H1 (cell line): Measurements from ENCODE around the gene SDF2L1. TPM values are rescaled to one million over a fixed set of nuclear protein-coding genes. Genes with fewer than 3 reads are reported as not detected.
A peak's percentile ranks its signal among the peaks of the same experiment; 100 is the strongest.

ENCODE experiments used
- CHD1 ChIP-seq: IDR thresholded peaks from 2 replicates; pipeline ENCODE4 v1.6.1; 2012; ENCODE audit warnings: low read depth, low read length, improper control_type of control experiment
- EZH2 ChIP-seq: fragments of 200-600 bp; sonication (generic); IDR thresholded peaks from 2 replicates; pipeline ENCODE4 v1.7.1; 2012; ENCODE audit warnings: low read depth, mild to moderate bottlenecking, moderate library complexity, low read length, inconsistent platforms; ENCODE audit not compliant: severe bottlenecking
- RAD21 ChIP-seq, 2 experiments: IDR thresholded peaks in 1 of 2; conservative IDR thresholded peaks in 1 of 2; 2 replicates each; pipeline ENCODE4 v1.6.1; 2011; ENCODE audit warnings: low read depth in 2 of 2, low read length in 2 of 2, improper control_type of control experiment in 1 of 2, inconsistent platforms in 1 of 2, mild to moderate bottlenecking in 1 of 2, moderate library complexity in 1 of 2
- RNF2 ChIP-seq: fragments of 200-900, 300-1000 bp; sonication (generic); IDR thresholded peaks from 2 replicates; pipeline ENCODE4 v1.7.1; 2016; ENCODE audit warnings: borderline replicate concordance, low read depth, mild to moderate bottlenecking, antibody characterized with exemption, low read length; ENCODE audit not compliant: poor library complexity, severe bottlenecking; ENCODE audit errors: missing control alignments
- ZNF274 ChIP-seq: IDR thresholded peaks from 2 replicates; pipeline ENCODE4 v1.7.0; 2012; ENCODE audit warnings: low read length, borderline replicate concordance; ENCODE audit errors: extremely low read depth
- polyA plus RNA-seq, 7 experiments: library from polyadenylated mRNA; depleted of rRNA in 3 of 7; stranded (reverse) in 5 of 7; unstranded in 2 of 7; fragments of >200 nt in 5 of 7; fragments of 200-250 nt in 2 of 7; gene quantifications; 1 replicate in 5 of 7; 2 replicates in 1 of 7; 4 replicates in 1 of 7; pipeline versions ENCODE4 v1.2.1 to v1.2.3, GENCODE V29; 2011 to 2013; ENCODE audit warnings: missing spikeins in 2 of 7, mixed read lengths in 2 of 7
- total RNA-seq: library from RNA; stranded (reverse); fragmentation: NEBNext Ultra II Directional; extraction: Animal tissue kit (Norgen Biotek cat#: 25700); gene quantifications from 2 replicates; pipeline ENCODE4 v1.2.1, GENCODE V29; 2021
- TF ChIP-seq, protein P1 (sequence below): fragments of 300-600 bp; sonication (generic); IDR thresholded peaks from 2 replicates; pipeline ENCODE4 v1.7.1; 2012; ENCODE audit warnings: low read length, moderate library complexity, mild to moderate bottlenecking, inconsistent platforms; ENCODE audit not compliant: insufficient replicate concordance
- TF ChIP-seq, protein P2 (sequence below): IDR thresholded peaks from 2 replicates; pipeline ENCODE4 v1.6.1; 2012; ENCODE audit warnings: inconsistent platforms

Gene SDF2L1
- total and polyA plus RNA-seq, 2 of the 8 experiments (the other 6 are each of a cell fraction or from before 2014, with no cell fraction given): 51.1 to 59.6 TPM

GRCh38 chr22:21629255-21630149 lies 12.6 kb upstream of the SDF2L1 start, which contains the start of gene YDJC (continued):
- TF ChIP-seq, protein P1, sequence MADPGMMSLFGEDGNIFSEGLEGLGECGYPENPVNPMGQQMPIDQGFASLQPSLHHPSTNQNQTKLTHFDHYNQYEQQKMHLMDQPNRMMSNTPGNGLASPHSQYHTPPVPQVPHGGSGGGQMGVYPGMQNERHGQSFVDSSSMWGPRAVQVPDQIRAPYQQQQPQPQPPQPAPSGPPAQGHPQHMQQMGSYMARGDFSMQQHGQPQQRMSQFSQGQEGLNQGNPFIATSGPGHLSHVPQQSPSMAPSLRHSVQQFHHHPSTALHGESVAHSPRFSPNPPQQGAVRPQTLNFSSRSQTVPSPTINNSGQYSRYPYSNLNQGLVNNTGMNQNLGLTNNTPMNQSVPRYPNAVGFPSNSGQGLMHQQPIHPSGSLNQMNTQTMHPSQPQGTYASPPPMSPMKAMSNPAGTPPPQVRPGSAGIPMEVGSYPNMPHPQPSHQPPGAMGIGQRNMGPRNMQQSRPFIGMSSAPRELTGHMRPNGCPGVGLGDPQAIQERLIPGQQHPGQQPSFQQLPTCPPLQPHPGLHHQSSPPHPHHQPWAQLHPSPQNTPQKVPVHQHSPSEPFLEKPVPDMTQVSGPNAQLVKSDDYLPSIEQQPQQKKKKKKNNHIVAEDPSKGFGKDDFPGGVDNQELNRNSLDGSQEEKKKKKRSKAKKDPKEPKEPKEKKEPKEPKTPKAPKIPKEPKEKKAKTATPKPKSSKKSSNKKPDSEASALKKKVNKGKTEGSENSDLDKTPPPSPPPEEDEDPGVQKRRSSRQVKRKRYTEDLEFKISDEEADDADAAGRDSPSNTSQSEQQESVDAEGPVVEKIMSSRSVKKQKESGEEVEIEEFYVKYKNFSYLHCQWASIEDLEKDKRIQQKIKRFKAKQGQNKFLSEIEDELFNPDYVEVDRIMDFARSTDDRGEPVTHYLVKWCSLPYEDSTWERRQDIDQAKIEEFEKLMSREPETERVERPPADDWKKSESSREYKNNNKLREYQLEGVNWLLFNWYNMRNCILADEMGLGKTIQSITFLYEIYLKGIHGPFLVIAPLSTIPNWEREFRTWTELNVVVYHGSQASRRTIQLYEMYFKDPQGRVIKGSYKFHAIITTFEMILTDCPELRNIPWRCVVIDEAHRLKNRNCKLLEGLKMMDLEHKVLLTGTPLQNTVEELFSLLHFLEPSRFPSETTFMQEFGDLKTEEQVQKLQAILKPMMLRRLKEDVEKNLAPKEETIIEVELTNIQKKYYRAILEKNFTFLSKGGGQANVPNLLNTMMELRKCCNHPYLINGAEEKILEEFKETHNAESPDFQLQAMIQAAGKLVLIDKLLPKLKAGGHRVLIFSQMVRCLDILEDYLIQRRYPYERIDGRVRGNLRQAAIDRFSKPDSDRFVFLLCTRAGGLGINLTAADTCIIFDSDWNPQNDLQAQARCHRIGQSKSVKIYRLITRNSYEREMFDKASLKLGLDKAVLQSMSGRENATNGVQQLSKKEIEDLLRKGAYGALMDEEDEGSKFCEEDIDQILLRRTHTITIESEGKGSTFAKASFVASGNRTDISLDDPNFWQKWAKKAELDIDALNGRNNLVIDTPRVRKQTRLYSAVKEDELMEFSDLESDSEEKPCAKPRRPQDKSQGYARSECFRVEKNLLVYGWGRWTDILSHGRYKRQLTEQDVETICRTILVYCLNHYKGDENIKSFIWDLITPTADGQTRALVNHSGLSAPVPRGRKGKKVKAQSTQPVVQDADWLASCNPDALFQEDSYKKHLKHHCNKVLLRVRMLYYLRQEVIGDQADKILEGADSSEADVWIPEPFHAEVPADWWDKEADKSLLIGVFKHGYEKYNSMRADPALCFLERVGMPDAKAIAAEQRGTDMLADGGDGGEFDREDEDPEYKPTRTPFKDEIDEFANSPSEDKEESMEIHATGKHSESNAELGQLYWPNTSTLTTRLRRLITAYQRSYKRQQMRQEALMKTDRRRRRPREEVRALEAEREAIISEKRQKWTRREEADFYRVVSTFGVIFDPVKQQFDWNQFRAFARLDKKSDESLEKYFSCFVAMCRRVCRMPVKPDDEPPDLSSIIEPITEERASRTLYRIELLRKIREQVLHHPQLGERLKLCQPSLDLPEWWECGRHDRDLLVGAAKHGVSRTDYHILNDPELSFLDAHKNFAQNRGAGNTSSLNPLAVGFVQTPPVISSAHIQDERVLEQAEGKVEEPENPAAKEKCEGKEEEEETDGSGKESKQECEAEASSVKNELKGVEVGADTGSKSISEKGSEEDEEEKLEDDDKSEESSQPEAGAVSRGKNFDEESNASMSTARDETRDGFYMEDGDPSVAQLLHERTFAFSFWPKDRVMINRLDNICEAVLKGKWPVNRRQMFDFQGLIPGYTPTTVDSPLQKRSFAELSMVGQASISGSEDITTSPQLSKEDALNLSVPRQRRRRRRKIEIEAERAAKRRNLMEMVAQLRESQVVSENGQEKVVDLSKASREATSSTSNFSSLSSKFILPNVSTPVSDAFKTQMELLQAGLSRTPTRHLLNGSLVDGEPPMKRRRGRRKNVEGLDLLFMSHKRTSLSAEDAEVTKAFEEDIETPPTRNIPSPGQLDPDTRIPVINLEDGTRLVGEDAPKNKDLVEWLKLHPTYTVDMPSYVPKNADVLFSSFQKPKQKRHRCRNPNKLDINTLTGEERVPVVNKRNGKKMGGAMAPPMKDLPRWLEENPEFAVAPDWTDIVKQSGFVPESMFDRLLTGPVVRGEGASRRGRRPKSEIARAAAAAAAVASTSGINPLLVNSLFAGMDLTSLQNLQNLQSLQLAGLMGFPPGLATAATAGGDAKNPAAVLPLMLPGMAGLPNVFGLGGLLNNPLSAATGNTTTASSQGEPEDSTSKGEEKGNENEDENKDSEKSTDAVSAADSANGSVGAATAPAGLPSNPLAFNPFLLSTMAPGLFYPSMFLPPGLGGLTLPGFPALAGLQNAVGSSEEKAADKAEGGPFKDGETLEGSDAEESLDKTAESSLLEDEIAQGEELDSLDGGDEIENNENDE: no peak
- TF ChIP-seq EZH2: no peak
- no peak for TF ChIP-seq RNF2
- TF ChIP-seq CHD1: no peak
- TF ChIP-seq RAD21 (IDR thresholded peaks at IDR 0.05 in 1 of 2, conservative IDR thresholded peaks at IDR 0.05 in 1 of 2; ENCODE audit: low read depth in 2 of 2, low read length in 2 of 2): peak; percentile 5 to 37; a peak in 1 of 4 replicates
- TF ChIP-seq ZNF274: no peak
- TF ChIP-seq, protein P2, sequence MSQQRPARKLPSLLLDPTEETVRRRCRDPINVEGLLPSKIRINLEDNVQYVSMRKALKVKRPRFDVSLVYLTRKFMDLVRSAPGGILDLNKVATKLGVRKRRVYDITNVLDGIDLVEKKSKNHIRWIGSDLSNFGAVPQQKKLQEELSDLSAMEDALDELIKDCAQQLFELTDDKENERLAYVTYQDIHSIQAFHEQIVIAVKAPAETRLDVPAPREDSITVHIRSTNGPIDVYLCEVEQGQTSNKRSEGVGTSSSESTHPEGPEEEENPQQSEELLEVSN: peak; percentile 97
